ENCODE measurements around the gene NLRC5.

GRCh38 chr16:56947604-56947995, 41.8 kb upstream of the NLRC5 start:
- TF ChIP-seq CTCF (IDR thresholded peaks at IDR 0.05), result no peak
- no peak for TF ChIP-seq POLR2AphosphoS5 (IDR thresholded peaks at IDR 0.05)
